Lower leg skin (tissue), 4 donors: ENCODE data around the gene MAFG. TPM values are rescaled to one million over a fixed set of nuclear protein-coding genes. Genes with fewer than 3 reads are reported as not detected.

ENCODE experiments used
- DNase-seq, 2 donors: peaks; one replicate each; pipeline ENCODE4 v3.0.0-alpha.2; 2019; ENCODE audit warnings: low spot score in 2 of 2
- H3K4me3 ChIP-seq: fragments of 200-600 bp; sonication (generic); 2 replicates; pipeline ENCODE4 v1.5.1; 2017; ENCODE audit warnings: mild to moderate bottlenecking, low read depth; ENCODE audit not compliant: poor library complexity, severe bottlenecking
- POLR2A ChIP-seq, 2 donors: fragments of 450-650 bp; IDR thresholded peaks; one replicate each; pipeline ENCODE4 v1.6.1; 2016 to 2017; ENCODE audit warnings: antibody characterized with exemption in 2 of 2, mild to moderate bottlenecking in 1 of 2, moderate library complexity in 1 of 2
- WGBS, 2 donors: methylation state at CpG; one replicate each; pipeline ENCODE4 v1.1.5; 2018; 5-methylcytosine and 5-hydroxymethylcytosine counted together
- intact Hi-C: fragments of 100-400 bp; cut with DNase I; formaldehyde crosslinking; loops from one replicate; pipeline ENCODE4 v1.15.0; 2023; ENCODE audit warnings: low total_unique reads
- total RNA-seq, 4 donors: library from RNA; depleted of rRNA; stranded (reverse); fragments of >200 nt; gene quantifications; one replicate each; pipeline ENCODE4 v1.1.0, GENCODE V29; 2016
- TF ChIP-seq, protein P1 (sequence below), 3 donors: fragments of 450-650 bp; IDR thresholded peaks; one replicate each; pipeline ENCODE4 v1.5.1; 2016; ENCODE audit warnings: antibody characterized with exemption in 3 of 3, mild to moderate bottlenecking in 3 of 3, moderate library complexity in 2 of 3

The MAFG gene
- total RNA-seq, 4 donors from 2014 or later, result 17.4 to 23.2 (median 19.7) TPM

DNA sequence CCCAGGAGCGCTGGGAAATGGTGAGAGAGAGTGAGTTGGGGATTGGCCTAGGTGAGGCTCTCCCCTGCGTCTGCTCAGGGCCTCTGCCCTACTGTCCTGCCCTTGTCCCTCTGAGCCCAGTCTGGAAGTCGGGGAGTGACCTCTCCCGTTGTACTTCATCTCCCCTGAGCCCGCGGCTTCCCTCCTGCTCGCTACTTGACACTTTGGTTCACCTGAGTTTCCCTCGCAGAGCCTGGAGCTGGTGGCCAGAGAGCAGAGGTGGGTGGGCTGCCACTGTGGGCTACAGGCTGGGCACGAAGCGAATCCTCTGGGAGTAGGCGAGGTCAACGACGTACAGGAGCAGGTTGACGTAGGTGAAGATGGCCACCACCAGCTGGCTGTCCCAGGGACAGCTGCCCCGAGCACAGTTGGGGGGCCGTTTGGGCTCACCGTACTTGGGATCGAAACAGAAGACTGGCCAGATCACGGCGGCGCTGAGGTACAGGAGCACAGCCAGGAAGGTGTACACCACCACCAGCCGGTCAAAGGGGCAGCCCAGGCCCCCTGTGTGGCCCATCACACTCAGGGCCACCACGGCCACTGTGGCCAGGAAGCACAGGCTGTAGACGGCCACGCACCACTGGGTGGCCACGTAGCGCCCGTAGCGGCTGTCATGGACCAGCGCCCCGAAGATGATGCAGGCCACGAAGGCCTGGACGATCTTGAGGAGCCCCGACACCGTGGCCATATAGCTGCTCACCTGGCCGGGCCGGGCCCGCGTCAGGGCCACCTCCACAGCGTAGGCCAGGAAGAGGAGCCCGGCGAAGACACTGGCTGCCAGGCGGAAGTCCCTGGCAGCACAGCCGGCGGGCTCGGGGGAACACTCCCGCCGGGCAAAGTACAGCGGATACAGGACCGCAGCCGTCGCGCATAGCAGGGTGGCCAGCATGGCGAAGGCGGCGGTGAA lies 13.3 kb upstream of the MAFG start:
- 89 to 92% methylated on average over 41 to 55 of the region's 56 CpGs for WGBS, 2 donors
- intact Hi-C loops, result no loop called here
- DNase-seq, result no peak
- H3K4me3 ChIP-seq, result no peak overlapping the region
- TF ChIP-seq, protein P1, sequence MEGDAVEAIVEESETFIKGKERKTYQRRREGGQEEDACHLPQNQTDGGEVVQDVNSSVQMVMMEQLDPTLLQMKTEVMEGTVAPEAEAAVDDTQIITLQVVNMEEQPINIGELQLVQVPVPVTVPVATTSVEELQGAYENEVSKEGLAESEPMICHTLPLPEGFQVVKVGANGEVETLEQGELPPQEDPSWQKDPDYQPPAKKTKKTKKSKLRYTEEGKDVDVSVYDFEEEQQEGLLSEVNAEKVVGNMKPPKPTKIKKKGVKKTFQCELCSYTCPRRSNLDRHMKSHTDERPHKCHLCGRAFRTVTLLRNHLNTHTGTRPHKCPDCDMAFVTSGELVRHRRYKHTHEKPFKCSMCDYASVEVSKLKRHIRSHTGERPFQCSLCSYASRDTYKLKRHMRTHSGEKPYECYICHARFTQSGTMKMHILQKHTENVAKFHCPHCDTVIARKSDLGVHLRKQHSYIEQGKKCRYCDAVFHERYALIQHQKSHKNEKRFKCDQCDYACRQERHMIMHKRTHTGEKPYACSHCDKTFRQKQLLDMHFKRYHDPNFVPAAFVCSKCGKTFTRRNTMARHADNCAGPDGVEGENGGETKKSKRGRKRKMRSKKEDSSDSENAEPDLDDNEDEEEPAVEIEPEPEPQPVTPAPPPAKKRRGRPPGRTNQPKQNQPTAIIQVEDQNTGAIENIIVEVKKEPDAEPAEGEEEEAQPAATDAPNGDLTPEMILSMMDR (IDR thresholded peaks at IDR 0.05), result no peak
- no peak for TF ChIP-seq POLR2A (IDR thresholded peaks at IDR 0.05)

DNA sequence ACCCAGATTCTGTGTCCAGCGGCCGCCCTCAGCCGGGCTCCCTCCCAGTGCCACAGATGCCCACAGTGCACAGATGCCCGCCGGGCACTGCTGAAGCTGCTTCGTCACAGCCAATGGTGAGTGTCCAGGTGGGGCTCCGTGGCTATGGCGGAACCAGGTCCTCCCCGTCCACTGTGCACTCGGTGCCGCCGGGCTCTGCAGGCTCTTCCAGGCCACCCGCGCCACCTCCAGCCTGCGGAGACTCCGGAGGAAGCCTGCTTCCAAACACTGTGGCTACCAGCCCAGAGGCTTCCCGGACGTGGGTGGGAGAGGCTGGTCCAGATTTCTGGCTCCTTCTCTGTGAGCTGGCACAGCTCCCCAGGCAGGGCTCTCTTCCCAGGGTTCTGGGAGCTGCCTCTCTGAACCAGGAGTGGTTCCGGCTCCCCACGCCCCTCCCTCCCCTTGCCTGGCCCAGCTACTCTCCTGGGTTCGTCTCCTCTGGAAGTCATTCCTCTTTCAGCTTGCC lies 12.4 kb upstream of the MAFG start:
- H3K4me3 ChIP-seq, result no peak overlapping the region
- TF ChIP-seq, protein P1 (IDR thresholded peaks at IDR 0.05), result no peak
- no peak for TF ChIP-seq POLR2A (IDR thresholded peaks at IDR 0.05)
- intact Hi-C loops, result no loop called here
- no peak for DNase-seq
- 42 to 48% methylated on average over 18 to 21 of the region's 21 CpGs for WGBS, 2 donors

DNA sequence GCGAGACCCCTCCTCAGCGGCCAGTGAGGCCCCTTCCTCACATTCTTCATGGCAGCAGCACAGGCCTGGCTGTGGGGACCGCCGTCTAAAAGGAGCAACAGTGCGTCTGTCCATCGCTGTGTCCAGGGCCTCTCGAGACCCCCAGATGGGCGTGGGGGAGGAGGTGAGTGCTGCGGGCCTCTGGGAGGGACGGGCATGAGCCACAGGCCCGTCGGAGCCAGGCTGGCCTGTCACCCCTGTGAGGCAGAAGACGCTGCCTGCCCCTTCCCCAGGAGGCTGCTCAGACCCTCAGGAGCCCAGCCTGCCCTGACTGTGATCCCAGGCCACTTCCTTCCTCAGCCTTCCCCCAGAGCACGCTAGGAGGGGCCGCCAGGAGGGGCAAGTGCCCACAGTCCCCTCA lies 11.7 kb upstream of the MAFG start:
- DNase-seq, result no peak
- no peak for TF ChIP-seq POLR2A (IDR thresholded peaks at IDR 0.05)
- TF ChIP-seq, protein P1 (IDR thresholded peaks at IDR 0.05), result no peak
- intact Hi-C loops, result no loop called here
- H3K4me3 ChIP-seq, result no peak overlapping the region
- 66 to 78% methylated on average over 14 to 15 of the region's 15 CpGs for WGBS, 2 donors

DNA sequence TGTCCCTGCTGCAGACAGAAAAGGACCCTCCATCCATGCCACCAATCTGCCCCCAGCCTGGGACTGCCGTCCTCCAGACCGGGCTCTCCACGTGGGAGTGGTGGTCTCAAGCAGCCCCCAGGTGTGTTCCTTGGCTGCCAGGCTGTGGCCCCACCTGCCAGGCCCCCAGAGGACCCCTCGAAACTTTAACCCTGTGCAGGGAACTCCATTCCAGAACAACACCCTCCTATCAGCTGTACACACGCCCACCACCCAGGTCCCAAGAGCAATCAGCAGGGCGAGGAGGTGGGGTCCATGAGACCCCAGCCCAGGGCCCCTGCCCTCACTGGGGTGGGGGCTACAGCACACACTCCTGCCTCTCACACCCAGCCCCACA lies 8.2 kb upstream of the MAFG start:
- intact Hi-C loops, result no loop called here
- TF ChIP-seq POLR2A (IDR thresholded peaks at IDR 0.05), result no peak
- TF ChIP-seq, protein P1 (IDR thresholded peaks at IDR 0.05), result no peak
- DNase-seq, result no peak
- 80 to 91% methylated on average over 5 to 6 of the region's 6 CpGs for WGBS, 2 donors
- H3K4me3 ChIP-seq, result no peak overlapping the region

DNA sequence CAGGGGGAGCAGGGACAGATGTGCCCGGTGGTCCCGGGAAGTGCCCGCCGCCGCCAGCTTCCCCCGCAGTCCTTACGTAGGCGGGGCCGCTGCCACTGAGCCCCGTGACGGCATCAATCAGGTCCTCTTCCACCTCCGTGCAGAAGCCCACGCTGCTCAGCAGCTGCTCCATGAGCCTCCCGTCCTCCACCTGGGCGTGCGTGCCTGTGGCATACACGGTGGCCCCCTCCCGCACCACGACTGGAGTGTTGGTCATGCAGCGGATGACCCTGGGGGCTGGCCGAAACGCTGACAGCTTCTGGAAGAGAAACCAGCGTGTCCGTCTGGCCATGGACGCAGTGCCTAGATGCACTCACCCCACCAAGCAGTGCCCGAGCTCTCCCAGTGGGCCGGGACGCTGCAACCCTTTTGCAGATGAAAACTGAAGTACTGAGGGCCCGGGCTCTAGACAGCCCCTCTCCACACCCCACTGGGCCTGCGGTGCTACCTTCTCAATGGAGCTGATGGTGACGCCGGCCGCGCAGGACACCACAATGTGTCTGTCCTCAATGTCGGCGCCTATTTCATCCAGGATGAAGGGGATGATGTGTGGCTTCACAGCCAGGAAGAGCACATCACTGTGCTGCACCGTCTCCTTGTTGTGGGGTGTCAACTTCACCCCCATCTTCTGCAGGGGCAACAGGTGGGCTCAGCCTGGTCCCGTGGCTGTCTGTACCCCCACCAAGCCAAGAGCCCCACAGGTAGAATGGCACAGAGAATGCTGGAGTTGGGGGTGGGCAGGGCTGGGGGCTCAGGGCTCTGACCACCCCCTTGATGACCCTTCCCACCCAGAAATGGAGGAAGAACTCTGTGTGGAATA lies 7.5 kb upstream of the MAFG start:
- H3K4me3 ChIP-seq, result no peak overlapping the region
- TF ChIP-seq, protein P1 (IDR thresholded peaks at IDR 0.05), result no peak
- no peak for TF ChIP-seq POLR2A (IDR thresholded peaks at IDR 0.05)
- intact Hi-C loops, result no loop called here
- DNase-seq, result no peak
- 93 to 94% methylated on average over 25 to 32 of the region's 38 CpGs for WGBS, 2 donors
